Caco-2 (cell line): ENCODE data around the gene SCYL1. TPM values are rescaled to one million over a fixed set of nuclear protein-coding genes. Genes with fewer than 3 reads are reported as not detected.

Source experiments
- BruUV-seq: library from RNA; stranded (reverse); fragments of 400-500 nt; replicated peaks from 2 replicates; lab custom pipeline; 2021; lab: Mats Ljungman, UMichigan
- CTCF ChIA-PET: fragments of 300-600 bp; sonication (Branson Sonifier 250); formaldehyde crosslinking; loops from one replicate; lab custom pipeline; 2022; ENCODE audit warnings: antibody characterized with exemption; lab: Charles Lee
- POLR2A ChIA-PET: fragments of 300-600 bp; sonication (Branson Sonifier 250); formaldehyde crosslinking; loops from one replicate; lab custom pipeline; 2022; ENCODE audit warnings: antibody characterized with exemption; lab: Charles Lee
- DNase-seq, 2 experiments: peaks; one replicate each; pipeline versions ENCODE4 v3.0.0 to v3.0.0-alpha.2; 2020 to 2022
- H3K27me3 ChIP-seq: replicated peaks from 2 replicates; pipeline ENCODE4 v1.6.0; 2011; ENCODE audit warnings: low read length; ENCODE audit not compliant: control insufficient read depth, insufficient read depth
- H3K36me3 ChIP-seq: 2 replicates; pipeline ENCODE4 v1.5.1; 2011; ENCODE audit warnings: low read length; ENCODE audit not compliant: control insufficient read depth, insufficient read depth
- H3K4me1 ChIP-seq: fragments of 250-450 bp; sonication (Bioruptor Pico); 2 replicates; pipeline ENCODE4 v1.5.1; 2020; ENCODE audit warnings: mild to moderate bottlenecking
- H3K4me3 ChIP-seq: 2 replicates; pipeline ENCODE4 v1.5.1; 2011; ENCODE audit warnings: low read depth, mild to moderate bottlenecking, control low read depth, low read length
- H3K9me3 ChIP-seq: fragments of 250-450 bp; sonication (Bioruptor Pico); 2 replicates; pipeline ENCODE4 v1.5.1; 2020; ENCODE audit warnings: mild to moderate bottlenecking, moderate library complexity
- H3K27ac Mint-ChIP-seq: one replicate; pipeline ENCODE4 v1.8.0; 2022; ENCODE audit warnings: mixed read lengths; ENCODE audit not compliant: unreplicated experiment
- H3K27me3 Mint-ChIP-seq: one replicate; pipeline ENCODE4 v1.8.0; 2022; ENCODE audit warnings: mixed read lengths; ENCODE audit not compliant: insufficient read depth, unreplicated experiment
- H3K36me3 Mint-ChIP-seq: one replicate; pipeline ENCODE4 v1.8.0; 2022; ENCODE audit warnings: mild to moderate bottlenecking, mixed read lengths; ENCODE audit not compliant: insufficient read depth, unreplicated experiment
- H3K4me1 Mint-ChIP-seq: one replicate; pipeline ENCODE4 v1.8.0; 2022; ENCODE audit warnings: low read depth, mixed read lengths; ENCODE audit not compliant: unreplicated experiment
- H3K4me3 Mint-ChIP-seq: one replicate; pipeline ENCODE4 v1.8.0; 2022; ENCODE audit warnings: mild to moderate bottlenecking, moderate library complexity, mixed read lengths; ENCODE audit not compliant: unreplicated experiment
- H3K9me3 Mint-ChIP-seq: one replicate; pipeline ENCODE4 v1.8.0; 2022; ENCODE audit warnings: mixed read lengths; ENCODE audit not compliant: unreplicated experiment
- CTCF ChIP-seq, 2 experiments: fragments of 200-600 bp in 1 of 2; IDR thresholded peaks; 1 replicate in 1 of 2; 2 replicates in 1 of 2; pipeline versions ENCODE4 v1.5.1 to v1.8.0; 2011 to 2022; ENCODE audit warnings: antibody characterized with exemption in 1 of 2, control low read depth in 1 of 2, inconsistent platforms in 1 of 2, low read depth in 1 of 2, low read length in 1 of 2, mild to moderate bottlenecking in 1 of 2, moderate library complexity in 1 of 2; ENCODE audit not compliant: insufficient read depth in 1 of 2, severe bottlenecking in 1 of 2, unreplicated experiment in 1 of 2
- intact Hi-C: fragments of 100-400 bp; cut with micrococcal nuclease; formaldehyde crosslinking; loops from one replicate; pipeline ENCODE4 v1.10.0; 2022; ENCODE audit not compliant: unreplicated experiment
- total RNA-seq: library from RNA; stranded (reverse); gene quantifications from 2 replicates; pipeline ENCODE4 v1.2.3, GENCODE V29; 2022

SCYL1 gene
- total RNA-seq, 1 experiment from 2014 or later: 123 TPM

- DNase-seq: no peak
- H3K36me3 Mint-ChIP-seq: peaks cover 72% of the 10 kb centered on the region
- Histone ChIP-seq H3K9me3 (no peaks in the 10 kb centered on the region), H3K4me1 (peaks cover 13% of the 10 kb centered on the region), H3K4me3 (no peak overlapping the region), H3K36me3 (peaks cover 7% of the 10 kb centered on the region; the same call in 1 of the 2 replicates), H3K27me3 (no peaks in the 10 kb centered on the region)
- intact Hi-C loops: no loop called here
- H3K4me1 Mint-ChIP-seq: peaks cover 20% of the 10 kb centered on the region
- H3K27ac Mint-ChIP-seq: no peak overlapping the region
- no peak for TF ChIP-seq CTCF (IDR thresholded peaks at IDR 0.05; ENCODE audit: insufficient read depth in 1 of 2, low read depth in 1 of 2, low read length in 1 of 2, severe bottlenecking in 1 of 2, unreplicated experiment in 1 of 2)
- POLR2A ChIA-PET: no interaction called here
- H3K9me3 Mint-ChIP-seq: no peaks in the 10 kb centered on the region
- no peaks in the 10 kb centered on the region for H3K27me3 Mint-ChIP-seq
- CTCF ChIA-PET: interaction anchor here (1.4 to 2.7 kb wide), 2 partner anchors 12 to 31 kb away, joined by 4 to 18 read pairs; partner anchors contain the start of gene ZNRD2
- BruUV-seq: TSS peak; percentile 31
- H3K4me3 Mint-ChIP-seq: no peak overlapping the region
These were observed 14.2 kb downstream of the SCYL1 start for GRCh38 chr11:65538915-65539743.

GRCh38 chr11:65539744-65540289 is 14.9 kb downstream of the SCYL1 start:
- BruUV-seq: no TSS peak
- intact Hi-C loops: loop anchor here (2.0 kb wide), 1 partner anchor 31 kb away; the partner anchor contains the start of gene ZNRD2
- Histone ChIP-seq H3K27me3 (no peaks in the 10 kb centered on the region), H3K4me3 (peak overlapping the region; percentile 21; the same call in 1 of the 2 replicates), H3K36me3 (peaks cover 7% of the 10 kb centered on the region; the same call in 1 of the 2 replicates), H3K4me1 (peaks cover 13% of the 10 kb centered on the region), H3K9me3 (no peaks in the 10 kb centered on the region)
- Mint-ChIP-seq H3K4me3 (peak overlapping the region; percentile 63), H3K36me3 (peaks cover 72% of the 10 kb centered on the region), H3K4me1 (peaks cover 27% of the 10 kb centered on the region), H3K27me3 (no peaks in the 10 kb centered on the region), H3K9me3 (no peaks in the 10 kb centered on the region), H3K27ac (no peak overlapping the region)
- TF ChIP-seq CTCF (IDR thresholded peaks at IDR 0.05; ENCODE audit: insufficient read depth in 1 of 2, low read depth in 1 of 2, low read length in 1 of 2, severe bottlenecking in 1 of 2, unreplicated experiment in 1 of 2): no peak
- DNase-seq: no peak
- CTCF ChIA-PET: interaction anchor here (1.0 to 2.7 kb wide), 3 partner anchors 10 to 30 kb away, joined by 3 to 18 read pairs (median 4); partner anchors contain the start of gene ZNRD2
- POLR2A ChIA-PET: no interaction called here
